GM12801 (cell line): ENCODE results near the gene WDR47.

Source experiments
- CTCF ChIP-seq: IDR thresholded peaks from one replicate; pipeline ENCODE4 v1.5.1; 2011; ENCODE audit warnings: control low read depth; ENCODE audit not compliant: insufficient read length; ENCODE audit errors: extremely low read depth

The WDR47 gene

GRCh38 chr1:109083501-109083900, 41.6 kb upstream of the WDR47 start:
- no peak for TF ChIP-seq CTCF

- no peak for TF ChIP-seq CTCF
Measured at GRCh38 chr1:109080441-109081082, 38.7 kb upstream of the WDR47 start.

- TF ChIP-seq CTCF = no peak
Measured at GRCh38 chr1:109079240-109079622, 37.3 kb upstream of the WDR47 start.

GRCh38 chr1:109078317-109078716, 36.4 kb upstream of the WDR47 start:
- no peak for TF ChIP-seq CTCF

- no peak for TF ChIP-seq CTCF
Measured at GRCh38 chr1:109075531-109076490, 33.9 kb upstream of the WDR47 start, which contains the start of gene TAF13. Gene TAF13 (minus strand): TSS chr1:109076003. CDS start chr1:109075947, 56 bp downstream.

- TF ChIP-seq CTCF = no peak
Measured at GRCh38 chr1:109069294-109069693, 27.4 kb upstream of the WDR47 start.

- TF ChIP-seq CTCF = no peak
Measured at GRCh38 chr1:109067883-109068282, 26.0 kb upstream of the WDR47 start.
